IMR-90 (cell line): ENCODE measurements around the gene ADTRP. TPM values are rescaled to one million over a fixed set of nuclear protein-coding genes. Genes with fewer than 3 reads are reported as not detected.

Source experiments
- ATAC-seq: fragments of 200-7000 bp; cut with Tn5 transposase; 2 replicates; pipeline ENCODE4 v1.9.1; 2020; ENCODE audit warnings: low read depth, mild to moderate bottlenecking, moderate library complexity
- BruUV-seq: library from RNA; stranded (reverse); fragments of 400-500 nt; replicated peaks from 2 replicates; lab custom pipeline; 2021; lab: Mats Ljungman, UMichigan
- CTCF ChIA-PET: fragments of 300-600 bp; formaldehyde crosslinking; extraction: SDS; loops from one replicate; lab custom pipeline; 2021; ENCODE audit warnings: antibody characterized with exemption; lab: Yijun Ruan, JAX
- POLR2A ChIA-PET: fragments of 300-600 bp; sonication (Branson Sonifier 250); formaldehyde crosslinking; loops from one replicate; lab custom pipeline; 2022; ENCODE audit warnings: antibody characterized with exemption; ENCODE audit not compliant: unreplicated experiment; lab: Charles Lee
- DNase-seq: peaks from one replicate; pipeline ENCODE4 v3.0.0; 2013
- H2AFZ ChIP-seq: replicated peaks from 2 replicates; pipeline ENCODE3; 2013; ENCODE audit warnings: low read length, mild to moderate bottlenecking; ENCODE audit not compliant: poor library complexity
- H2AK5ac ChIP-seq: 2 replicates; pipeline ENCODE4 v1.6.1; 2013; ENCODE audit warnings: low read depth, low read length, inconsistent platforms
- H2AK9ac ChIP-seq: replicated peaks from 2 replicates; pipeline ENCODE3; 2013; ENCODE audit warnings: mild to moderate bottlenecking, low read depth, low read length, moderate library complexity; ENCODE audit not compliant: poor library complexity
- H2BK120ac ChIP-seq: 2 replicates; pipeline ENCODE4 v1.6.1; 2013; ENCODE audit warnings: low read depth, low read length, inconsistent platforms
- H2BK15ac ChIP-seq: 3 replicates; pipeline ENCODE4 v1.6.1; 2013; ENCODE audit warnings: low read depth, low read length, inconsistent platforms
- H2BK20ac ChIP-seq: 2 replicates; pipeline ENCODE4 v1.6.1; 2013; ENCODE audit warnings: low read depth, mild to moderate bottlenecking, inconsistent platforms, low read length, moderate library complexity
- H2BK5ac ChIP-seq: 2 replicates; pipeline ENCODE4 v1.6.1; 2013; ENCODE audit warnings: mild to moderate bottlenecking, low read depth, low read length, inconsistent platforms; ENCODE audit not compliant: poor library complexity, severe bottlenecking
- H3K14ac ChIP-seq: replicated peaks from 2 replicates; pipeline ENCODE4 v1.6.1; 2013; ENCODE audit warnings: low read depth, low read length, inconsistent platforms
- H3K18ac ChIP-seq: 2 replicates; pipeline ENCODE4 v1.6.1; 2013; ENCODE audit warnings: low read depth, low read length, control low read depth
- H3K23ac ChIP-seq: 2 replicates; pipeline ENCODE4 v1.6.1; 2013; ENCODE audit warnings: low read depth, low read length, inconsistent platforms
- H3K27ac ChIP-seq: 2 replicates; pipeline ENCODE4 v1.5.1; 2013; ENCODE audit warnings: mild to moderate bottlenecking, control low read depth, low read length; ENCODE audit not compliant: insufficient read depth
- H3K27me3 ChIP-seq: 2 replicates; pipeline ENCODE4 v1.6.1; 2013; ENCODE audit warnings: low read length; ENCODE audit not compliant: control insufficient read depth, insufficient read depth
- H3K36me3 ChIP-seq: 2 replicates; pipeline ENCODE4 v1.6.1; 2013; ENCODE audit warnings: low read length, mixed read lengths; ENCODE audit not compliant: control insufficient read depth, insufficient read depth
- H3K4ac ChIP-seq: 2 replicates; pipeline ENCODE4 v1.6.1; 2013; ENCODE audit warnings: low read depth, low read length, inconsistent platforms
- H3K4me1 ChIP-seq: 2 replicates; pipeline ENCODE4 v1.6.1; 2013; ENCODE audit warnings: low read length, mixed read lengths; ENCODE audit not compliant: control insufficient read depth, insufficient read depth
- H3K4me2 ChIP-seq: 2 replicates; pipeline ENCODE4 v1.6.1; 2013; ENCODE audit warnings: low read depth, mild to moderate bottlenecking, control low read depth, low read length, moderate library complexity
- H3K4me3 ChIP-seq: 2 replicates; pipeline ENCODE4 v1.5.1; 2013; ENCODE audit warnings: low read depth, mild to moderate bottlenecking, control low read depth, low read length, moderate library complexity; ENCODE audit not compliant: insufficient read depth
- H3K56ac ChIP-seq: 2 replicates; pipeline ENCODE4 v1.6.1; 2013; ENCODE audit warnings: low read length, inconsistent platforms; ENCODE audit not compliant: insufficient read depth; ENCODE audit errors: extremely low read depth
- H3K79me1 ChIP-seq, 2 experiments: 2 replicates each; pipeline ENCODE4 v1.6.1; 2013; ENCODE audit warnings: low read length in 2 of 2, inconsistent platforms in 1 of 2, low read depth in 1 of 2
- H3K9ac ChIP-seq: 2 replicates; pipeline ENCODE4 v1.6.1; 2013; ENCODE audit warnings: low read depth, low read length, control low read depth
- H3K9me1 ChIP-seq: 2 replicates; pipeline ENCODE4 v1.6.1; 2013; ENCODE audit warnings: low read length, inconsistent platforms; ENCODE audit not compliant: insufficient read depth
- H3K9me3 ChIP-seq: 2 replicates; pipeline ENCODE4 v1.6.1; 2013; ENCODE audit warnings: low read length; ENCODE audit not compliant: control insufficient read depth, insufficient read depth
- H4K20me1 ChIP-seq: 2 replicates; pipeline ENCODE4 v1.6.1; 2013; ENCODE audit warnings: low read length, inconsistent platforms; ENCODE audit not compliant: insufficient read depth
- H4K5ac ChIP-seq: 2 replicates; pipeline ENCODE4 v1.6.1; 2013; ENCODE audit warnings: mild to moderate bottlenecking, low read depth, low read length, control low read depth
- H4K8ac ChIP-seq, 2 experiments: 2 replicates each; pipeline ENCODE4 v1.6.1; 2013; ENCODE audit warnings: low read depth in 2 of 2, low read length in 2 of 2, control low read depth in 1 of 2, inconsistent platforms in 1 of 2
- H4K91ac ChIP-seq: 2 replicates; pipeline ENCODE4 v1.6.1; 2013; ENCODE audit warnings: low read depth, low read length, inconsistent platforms; ENCODE audit not compliant: insufficient read depth
- BHLHE40 ChIP-seq: fragments of 150-350 bp; IDR thresholded peaks from 2 replicates; pipeline ENCODE4 v1.6.1; 2016; ENCODE audit warnings: mild to moderate bottlenecking, low read depth, low read length
- CEBPB ChIP-seq: IDR thresholded peaks from 2 replicates; pipeline ENCODE4 v1.6.1; 2012; ENCODE audit warnings: low read depth, low read length, improper control_type of control experiment
- CHD1 ChIP-seq: IDR thresholded peaks from 2 replicates; pipeline ENCODE4 v1.6.1; 2012; ENCODE audit warnings: low read depth, low read length, improper control_type of control experiment
- FOS ChIP-seq: fragments of 150-350 bp; IDR thresholded peaks from 2 replicates; pipeline ENCODE4 v1.6.1; 2016; ENCODE audit warnings: low read depth, low read length
- MAFK ChIP-seq: IDR thresholded peaks from 2 replicates; pipeline ENCODE4 v1.6.1; 2012; ENCODE audit warnings: low read depth, low read length, improper control_type of control experiment
- MAZ ChIP-seq: IDR thresholded peaks from 2 replicates; pipeline ENCODE4 v1.6.1; 2012; ENCODE audit warnings: low read depth, mild to moderate bottlenecking, low read length, improper control_type of control experiment, moderate library complexity, borderline replicate concordance
- MXI1 ChIP-seq: IDR thresholded peaks from 2 replicates; pipeline ENCODE4 v1.6.1; 2012; ENCODE audit warnings: low read depth, mild to moderate bottlenecking, low read length, moderate library complexity, borderline replicate concordance
- NFE2L2 ChIP-seq: fragments of 150-350 bp; IDR thresholded peaks from 2 replicates; pipeline ENCODE4 v1.6.1; 2016; ENCODE audit warnings: low read depth, mild to moderate bottlenecking, low read length
- POLR2A ChIP-seq: IDR thresholded peaks from 2 replicates; pipeline ENCODE4 v1.6.1; 2012; ENCODE audit warnings: mild to moderate bottlenecking, low read depth, low read length
- RAD21 ChIP-seq: IDR thresholded peaks from 2 replicates; pipeline ENCODE4 v1.6.1; 2012; ENCODE audit warnings: low read length, improper control_type of control experiment
- RCOR1 ChIP-seq: IDR thresholded peaks from 2 replicates; pipeline ENCODE4 v1.6.1; 2012; ENCODE audit warnings: mild to moderate bottlenecking, low read length, improper control_type of control experiment; ENCODE audit not compliant: insufficient replicate concordance
- RFX5 ChIP-seq: IDR thresholded peaks from 2 replicates; pipeline ENCODE4 v1.8.0; 2012; ENCODE audit warnings: low read depth, mild to moderate bottlenecking, low read length, moderate library complexity
- SMC3 ChIP-seq: fragments of 150-350 bp; IDR thresholded peaks from 2 replicates; pipeline ENCODE4 v1.6.1; 2016; ENCODE audit warnings: low read depth, mild to moderate bottlenecking, antibody characterized with exemption, low read length, moderate library complexity
- WGBS, 2 experiments: methylation state at CpG; one replicate each; pipeline versions ENCODE4 v1.1.5 to v1.1.7; 2013; ENCODE audit warnings: missing lambda C conversion rate in 2 of 2; ENCODE audit not compliant: insufficient read length in 1 of 2; ENCODE audit errors: extremely low coverage in 2 of 2; 5-methylcytosine and 5-hydroxymethylcytosine counted together
- dilution Hi-C: fragments of 300-500 bp; cut with HindIII; formaldehyde crosslinking; loops from one replicate; pipeline ENCODE4 v1.14.3; 2018; ENCODE audit warnings: low sequenced_read_pairs; ENCODE audit not compliant: unreplicated experiment
- in situ Hi-C: fragments of 300-500 bp; cut with MboI; formaldehyde crosslinking; loops from 3 replicates; pipeline ENCODE4 v1.14.3; 2019; ENCODE audit warnings: low sequenced_read_pairs, inconsistent platforms, mixed read lengths
- intact Hi-C: fragments of 100-400 bp; cut with micrococcal nuclease; formaldehyde crosslinking; loops from 2 replicates; pipeline ENCODE4 v1.10.0; 2022
- polyA plus RNA-seq, 3 experiments: library from polyadenylated mRNA; depleted of rRNA; stranded (reverse); fragments of >200 nt; gene quantifications; 2 replicates each; pipeline ENCODE4 v1.2.3, GENCODE V29; 2012; ENCODE audit warnings: low replicate concordance in 1 of 3
- total RNA-seq: library from RNA; depleted of rRNA; stranded (reverse); fragments of >200 nt; gene quantifications from 2 replicates; pipeline ENCODE4 v1.2.3, GENCODE V29; 2012
- TF ChIP-seq, protein P1 (sequence below): conservative IDR thresholded peaks from 2 replicates; pipeline ENCODE4 v1.5.1; 2012; ENCODE audit warnings: mild to moderate bottlenecking, low read depth, low read length, improper control_type of control experiment
- TF ChIP-seq, protein P2 (sequence below): fragments of 150-350 bp; IDR thresholded peaks from 2 replicates; pipeline ENCODE4 v1.6.1; 2017; ENCODE audit warnings: mild to moderate bottlenecking, antibody characterized with exemption, low read length, low read depth
- TF ChIP-seq, protein P3 (sequence below): fragments of 150-350 bp; IDR thresholded peaks from 2 replicates; pipeline ENCODE4 v1.6.1; 2016; ENCODE audit warnings: low read depth, mild to moderate bottlenecking, low read length, moderate library complexity, borderline replicate concordance

Gene ADTRP
- total and polyA plus RNA-seq, 2 of the 4 experiments (the other 2 are of a cell fraction), result 0.50 to 0.72 TPM

DNA sequence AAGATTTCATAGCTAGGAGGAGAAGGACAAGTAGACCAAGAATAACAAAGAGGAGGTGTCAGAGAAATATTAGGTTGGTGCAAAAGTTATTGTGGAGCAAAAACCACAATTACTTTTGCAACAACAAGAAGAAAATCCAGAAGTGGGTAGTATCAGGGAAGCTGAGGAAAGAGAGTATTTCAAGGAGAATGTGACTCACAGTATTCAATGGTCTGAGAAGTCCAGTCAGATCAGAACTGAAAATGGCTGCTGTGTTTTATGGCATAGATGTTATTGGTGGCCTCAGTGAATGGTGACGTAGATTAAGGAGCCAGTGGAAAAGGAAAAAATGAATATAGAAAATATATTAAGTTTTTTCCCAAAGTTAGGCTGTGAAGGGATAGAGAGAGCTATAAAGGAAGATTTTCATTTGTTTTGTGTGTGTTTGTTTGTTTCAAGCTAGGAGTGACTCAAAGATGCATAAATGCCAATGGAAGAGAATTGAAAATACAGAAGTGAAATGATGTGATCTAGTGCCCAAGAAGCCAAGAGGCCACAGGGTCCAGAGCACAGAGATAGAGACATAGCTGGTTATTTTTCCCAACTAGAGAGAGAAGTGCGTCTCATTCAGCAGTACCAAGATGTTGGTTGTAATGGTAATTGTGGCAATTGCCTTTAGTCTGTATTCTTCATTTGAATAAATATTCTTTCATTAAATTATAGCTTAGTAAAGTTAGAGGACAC is 112.8 kb downstream of the ADTRP start:
- no peak overlapping the region for H3K4me3 ChIP-seq
- no peaks in the 10 kb centered on the region for H3K79me1 ChIP-seq
- H4K8ac ChIP-seq, result no peak overlapping the region
- H2BK20ac ChIP-seq, result no peak overlapping the region
- TF ChIP-seq, protein P1, sequence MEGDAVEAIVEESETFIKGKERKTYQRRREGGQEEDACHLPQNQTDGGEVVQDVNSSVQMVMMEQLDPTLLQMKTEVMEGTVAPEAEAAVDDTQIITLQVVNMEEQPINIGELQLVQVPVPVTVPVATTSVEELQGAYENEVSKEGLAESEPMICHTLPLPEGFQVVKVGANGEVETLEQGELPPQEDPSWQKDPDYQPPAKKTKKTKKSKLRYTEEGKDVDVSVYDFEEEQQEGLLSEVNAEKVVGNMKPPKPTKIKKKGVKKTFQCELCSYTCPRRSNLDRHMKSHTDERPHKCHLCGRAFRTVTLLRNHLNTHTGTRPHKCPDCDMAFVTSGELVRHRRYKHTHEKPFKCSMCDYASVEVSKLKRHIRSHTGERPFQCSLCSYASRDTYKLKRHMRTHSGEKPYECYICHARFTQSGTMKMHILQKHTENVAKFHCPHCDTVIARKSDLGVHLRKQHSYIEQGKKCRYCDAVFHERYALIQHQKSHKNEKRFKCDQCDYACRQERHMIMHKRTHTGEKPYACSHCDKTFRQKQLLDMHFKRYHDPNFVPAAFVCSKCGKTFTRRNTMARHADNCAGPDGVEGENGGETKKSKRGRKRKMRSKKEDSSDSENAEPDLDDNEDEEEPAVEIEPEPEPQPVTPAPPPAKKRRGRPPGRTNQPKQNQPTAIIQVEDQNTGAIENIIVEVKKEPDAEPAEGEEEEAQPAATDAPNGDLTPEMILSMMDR, result no peak
- no peak for TF ChIP-seq MAZ
- TF ChIP-seq CEBPB, result no peak
- no peak for TF ChIP-seq RCOR1
- TF ChIP-seq, protein P2, sequence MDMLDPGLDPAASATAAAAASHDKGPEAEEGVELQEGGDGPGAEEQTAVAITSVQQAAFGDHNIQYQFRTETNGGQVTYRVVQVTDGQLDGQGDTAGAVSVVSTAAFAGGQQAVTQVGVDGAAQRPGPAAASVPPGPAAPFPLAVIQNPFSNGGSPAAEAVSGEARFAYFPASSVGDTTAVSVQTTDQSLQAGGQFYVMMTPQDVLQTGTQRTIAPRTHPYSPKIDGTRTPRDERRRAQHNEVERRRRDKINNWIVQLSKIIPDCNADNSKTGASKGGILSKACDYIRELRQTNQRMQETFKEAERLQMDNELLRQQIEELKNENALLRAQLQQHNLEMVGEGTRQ, result no peak
- TF ChIP-seq RFX5, result no peak
- TF ChIP-seq, protein P3, sequence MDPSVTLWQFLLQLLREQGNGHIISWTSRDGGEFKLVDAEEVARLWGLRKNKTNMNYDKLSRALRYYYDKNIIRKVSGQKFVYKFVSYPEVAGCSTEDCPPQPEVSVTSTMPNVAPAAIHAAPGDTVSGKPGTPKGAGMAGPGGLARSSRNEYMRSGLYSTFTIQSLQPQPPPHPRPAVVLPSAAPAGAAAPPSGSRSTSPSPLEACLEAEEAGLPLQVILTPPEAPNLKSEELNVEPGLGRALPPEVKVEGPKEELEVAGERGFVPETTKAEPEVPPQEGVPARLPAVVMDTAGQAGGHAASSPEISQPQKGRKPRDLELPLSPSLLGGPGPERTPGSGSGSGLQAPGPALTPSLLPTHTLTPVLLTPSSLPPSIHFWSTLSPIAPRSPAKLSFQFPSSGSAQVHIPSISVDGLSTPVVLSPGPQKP, result no peak
- TF ChIP-seq SMC3, result no peak
- no peak for TF ChIP-seq NFE2L2
- TF ChIP-seq RAD21, result no peak
- TF ChIP-seq CHD1, result no peak
- no peak for TF ChIP-seq MXI1
- TF ChIP-seq FOS, result no peak
- no peak for TF ChIP-seq POLR2A
- TF ChIP-seq MAFK, result no peak
- TF ChIP-seq BHLHE40, result no peak
- ChIA-PET CTCF (interaction anchor here (1.4 kb wide), 1 partner anchor 10 kb away, joined by 4 read pairs; no protein-coding TSS in a partner anchor), POLR2A (no interaction called here)
- no peaks in the 10 kb centered on the region for H3K9me3 ChIP-seq
- H2BK5ac ChIP-seq, result no peak overlapping the region
- dilution Hi-C loops, result no loop called here
- H2BK15ac ChIP-seq, result no peak overlapping the region
- H2AFZ ChIP-seq, result no peak overlapping the region
- no peak overlapping the region for H3K56ac ChIP-seq
- 100% methylated on average over 1 of the region's 2 CpGs; no CpG with 5 or more reads in 1 of the 2 experiments for WGBS, 2 experiments
- no TSS peak for BruUV-seq
- H3K27ac ChIP-seq, result no peak overlapping the region
- no peak overlapping the region for H3K4ac ChIP-seq
- no peak overlapping the region for H3K18ac ChIP-seq
- no peaks in the 10 kb centered on the region for H3K36me3 ChIP-seq
- no peak overlapping the region for H3K14ac ChIP-seq
- no peak overlapping the region for H2BK120ac ChIP-seq
- H3K23ac ChIP-seq, result no peak overlapping the region
- H4K5ac ChIP-seq, result no peak overlapping the region
- H2AK5ac ChIP-seq, result no peak overlapping the region
- no peak overlapping the region for H3K9ac ChIP-seq
- H3K4me1 ChIP-seq, result no peaks in the 10 kb centered on the region
- in situ Hi-C loops, result no loop called here
- H3K9me1 ChIP-seq, result no peaks in the 10 kb centered on the region
- no peak overlapping the region for H4K91ac ChIP-seq
- DNase-seq (no peak), ATAC-seq (no peak)
- no peaks in the 10 kb centered on the region for H4K20me1 ChIP-seq
- intact Hi-C loops, result no loop called here
- H3K4me2 ChIP-seq, result no peak overlapping the region
- H2AK9ac ChIP-seq, result no peak overlapping the region
- H3K27me3 ChIP-seq, result no peaks in the 10 kb centered on the region
